WTC11 (cell line): ENCODE results near the gene NAALADL1. TPM values are rescaled to one million over a fixed set of nuclear protein-coding genes. Genes with fewer than 3 reads are reported as not detected.

Source experiments
- ATAC-seq: fragments of 200-7000 bp; cut with Tn5 transposase; 2 replicates; pipeline ENCODE4 v1.10.0; 2021; ENCODE audit warnings: mild to moderate bottlenecking, moderate library complexity
- CTCF ChIA-PET: fragments of 300-600 bp; sonication (Branson Sonifier 250); formaldehyde crosslinking; loops from one replicate; lab custom pipeline; 2021; ENCODE audit warnings: antibody characterized with exemption; lab: Charles Lee
- POLR2A ChIA-PET: fragments of 350-600 bp; sonication (Branson Sonifier 250); formaldehyde crosslinking; loops from one replicate; lab custom pipeline; 2021; ENCODE audit warnings: antibody characterized with exemption; lab: Charles Lee
- DNase-seq: peaks from one replicate; pipeline ENCODE4 v3.0.0; 2021; ENCODE audit warnings: low spot score
- H3K27ac Mint-ChIP-seq: 2 replicates; pipeline ENCODE4 v1.8.0; 2021; ENCODE audit warnings: mixed read lengths
- H3K27me3 Mint-ChIP-seq: 2 replicates; pipeline ENCODE4 v1.8.0; 2021; ENCODE audit warnings: low read depth, mild to moderate bottlenecking, moderate library complexity, mixed read lengths
- H3K36me3 Mint-ChIP-seq: 2 replicates; pipeline ENCODE4 v1.8.0; 2021; ENCODE audit warnings: mixed read lengths
- H3K4me1 Mint-ChIP-seq: 2 replicates; pipeline ENCODE4 v1.8.0; 2022; ENCODE audit warnings: mixed read lengths
- H3K4me3 Mint-ChIP-seq: 2 replicates; pipeline ENCODE4 v1.8.0; 2021; ENCODE audit warnings: mild to moderate bottlenecking, moderate library complexity, mixed read lengths
- H3K9me3 Mint-ChIP-seq: 2 replicates; pipeline ENCODE4 v1.8.0; 2021; ENCODE audit warnings: mixed read lengths
- CBFB ChIP-seq: sonication (generic); formaldehyde crosslinking; IDR thresholded peaks from 2 replicates; pipeline ENCODE4 v1.8.1; 2022; ENCODE audit warnings: mild to moderate bottlenecking, low read depth, missing genetic modification reagents
- CREM ChIP-seq: sonication (generic); formaldehyde crosslinking; IDR thresholded peaks from 2 replicates; pipeline ENCODE4 v1.8.1; 2022; ENCODE audit warnings: mild to moderate bottlenecking, missing genetic modification reagents, moderate library complexity
- FOXP1 ChIP-seq: sonication (generic); formaldehyde crosslinking; IDR thresholded peaks from 2 replicates; pipeline ENCODE4 v1.8.0; 2022; ENCODE audit warnings: missing genetic modification reagents, mild to moderate bottlenecking, moderate library complexity, borderline replicate concordance
- GTF2I ChIP-seq: fragments of 250-450 bp; sonication (Bioruptor Pico); conservative IDR thresholded peaks from 2 replicates; pipeline ENCODE4 v1.4.0; 2021; ENCODE audit warnings: mild to moderate bottlenecking
- SMAD3 ChIP-seq: sonication (generic); formaldehyde crosslinking; IDR thresholded peaks from 2 replicates; pipeline ENCODE4 v1.8.0; 2022; ENCODE audit warnings: missing genetic modification reagents, mild to moderate bottlenecking, borderline replicate concordance
- SOX15 ChIP-seq: fragments of 250-450 bp; sonication (Bioruptor Pico); IDR thresholded peaks from 2 replicates; pipeline ENCODE4 v1.9.0; 2021; ENCODE audit warnings: mild to moderate bottlenecking
- SP1 ChIP-seq: sonication (generic); formaldehyde crosslinking; conservative IDR thresholded peaks from 2 replicates; pipeline ENCODE4 v1.8.1; 2022; ENCODE audit warnings: missing genetic modification reagents
- ZNF232 ChIP-seq: sonication (generic); formaldehyde crosslinking; IDR thresholded peaks from 2 replicates; pipeline ENCODE4 v1.8.0; 2022; ENCODE audit warnings: mild to moderate bottlenecking, missing genetic modification reagents
- total RNA-seq: library from RNA; stranded (reverse); gene quantifications from 3 replicates; pipeline ENCODE4 v1.2.3, GENCODE V29; 2021
- TF ChIP-seq, protein P1 (sequence below): sonication (generic); formaldehyde crosslinking; IDR thresholded peaks from 2 replicates; pipeline ENCODE4 v1.8.0; 2022; ENCODE audit warnings: mild to moderate bottlenecking, missing genetic modification reagents
- TF ChIP-seq, protein P2 (sequence below): sonication (generic); formaldehyde crosslinking; IDR thresholded peaks from 2 replicates; pipeline ENCODE4 v1.8.1; 2023; ENCODE audit warnings: mild to moderate bottlenecking, missing genetic modification reagents, borderline replicate concordance
- TF ChIP-seq, protein P3 (sequence below): sonication (generic); formaldehyde crosslinking; IDR thresholded peaks from 2 replicates; pipeline ENCODE4 v1.8.1; 2023; ENCODE audit warnings: mild to moderate bottlenecking, moderate library complexity, missing genetic modification reagents
- TF ChIP-seq, protein P4 (sequence below): sonication (generic); formaldehyde crosslinking; IDR thresholded peaks from 2 replicates; pipeline ENCODE4 v1.8.0; 2022; ENCODE audit warnings: mild to moderate bottlenecking, missing genetic modification reagents
- TF ChIP-seq, protein P5 (sequence below): sonication (generic); formaldehyde crosslinking; IDR thresholded peaks from 2 replicates; pipeline ENCODE4 v1.8.0; 2023; ENCODE audit warnings: mild to moderate bottlenecking, missing genetic modification reagents

Gene NAALADL1
- total RNA-seq, 1 experiment from 2014 or later: 4.5 TPM

DNA sequence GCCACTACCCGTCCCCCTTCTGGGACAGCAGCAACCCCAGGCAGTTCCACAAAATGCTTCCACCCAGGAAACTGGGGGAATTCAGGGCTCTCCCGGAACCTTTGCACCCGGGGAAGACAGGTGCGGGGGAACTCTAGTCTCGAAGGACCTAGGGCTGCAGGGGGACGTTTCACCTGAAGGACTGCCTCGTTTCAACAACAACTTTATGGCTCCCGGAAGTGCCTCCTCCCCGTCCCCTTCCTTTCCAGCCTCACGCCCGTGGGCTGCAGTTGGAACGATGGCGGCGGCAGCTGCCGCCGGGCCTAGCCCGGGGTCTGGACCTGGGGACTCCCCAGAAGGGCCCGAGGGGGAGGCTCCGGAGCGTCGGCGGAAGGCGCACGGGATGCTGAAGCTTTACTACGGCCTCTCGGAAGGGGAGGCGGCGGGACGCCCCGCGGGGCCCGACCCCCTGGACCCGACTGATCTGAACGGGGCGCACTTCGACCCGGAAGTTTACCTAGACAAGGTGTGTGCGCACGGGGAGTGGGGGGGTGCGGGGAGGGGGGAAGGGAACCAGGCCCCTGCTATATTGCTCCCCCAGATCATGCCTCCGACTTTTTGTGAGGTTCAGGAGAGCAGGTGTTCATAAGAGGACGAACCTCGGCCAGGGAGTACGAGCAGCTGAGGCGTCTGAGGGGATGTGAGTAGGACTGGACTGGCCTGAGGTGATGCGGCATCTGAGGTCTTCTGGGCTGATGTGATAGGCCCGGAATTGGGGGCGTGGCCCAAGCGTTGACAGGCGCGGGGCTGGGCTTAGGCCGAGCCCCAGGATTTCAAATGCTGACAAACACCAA, 37.8 kb upstream of the NAALADL1 start, which contains the start of gene VPS51 (continued):
- 0 out of 2 replicates have a peak, but pooled peaks have one; percentile 14 for TF ChIP-seq GTF2I (CRISPR knock-in tag)
- TF ChIP-seq, all 79 proteins: peak for 22

DNA sequence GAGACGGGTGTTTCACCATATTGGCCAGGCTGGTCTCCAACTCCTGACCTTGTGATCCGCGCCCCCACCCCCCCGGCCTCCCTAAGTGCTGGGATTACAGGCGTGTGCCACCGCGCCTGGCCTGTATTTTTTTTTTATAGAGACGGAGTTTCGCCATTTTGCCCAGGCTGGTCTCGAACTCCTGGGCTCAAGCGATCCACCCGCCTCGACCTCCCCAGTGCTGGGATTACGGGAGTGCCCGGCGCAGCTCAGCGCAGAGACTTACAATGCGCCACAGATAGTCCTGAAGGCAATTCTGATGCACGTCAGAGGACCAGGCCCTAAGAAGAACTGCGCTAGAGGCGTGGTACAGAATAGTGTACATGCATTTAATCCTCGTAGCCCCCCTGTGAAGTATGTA, 37.1 kb upstream of the NAALADL1 start:
- no peaks in the 10 kb centered on the region for H3K27me3 Mint-ChIP-seq
- no peaks in the 10 kb centered on the region for H3K9me3 Mint-ChIP-seq
- peaks cover 8% of the 10 kb centered on the region for H3K36me3 Mint-ChIP-seq
- TF ChIP-seq ZNF232 (no peak), SP1 (CRISPR knock-in tag) (no peak)
- POLR2A ChIA-PET: interaction anchor here (0.7 to 1.6 kb wide), 2 partner anchors 17 to 21 kb away, joined by 3 to 5 read pairs; partner anchors contain the start of gene ZNHIT2
- H3K4me1 Mint-ChIP-seq: peaks cover 6% of the 10 kb centered on the region
- no peak for ATAC-seq
- CTCF ChIA-PET: interaction anchor here (1.6 to 9.9 kb wide), 3 partner anchors 16 to 109 kb away, joined by 3 to 104 read pairs (median 3); partner anchors contain the start of genes TM7SF2 and ZNHIT2
- H3K27ac Mint-ChIP-seq: peak overlapping the region; percentile 99
- no peak for DNase-seq
- H3K4me3 Mint-ChIP-seq: peak overlapping the region; percentile 90

DNA sequence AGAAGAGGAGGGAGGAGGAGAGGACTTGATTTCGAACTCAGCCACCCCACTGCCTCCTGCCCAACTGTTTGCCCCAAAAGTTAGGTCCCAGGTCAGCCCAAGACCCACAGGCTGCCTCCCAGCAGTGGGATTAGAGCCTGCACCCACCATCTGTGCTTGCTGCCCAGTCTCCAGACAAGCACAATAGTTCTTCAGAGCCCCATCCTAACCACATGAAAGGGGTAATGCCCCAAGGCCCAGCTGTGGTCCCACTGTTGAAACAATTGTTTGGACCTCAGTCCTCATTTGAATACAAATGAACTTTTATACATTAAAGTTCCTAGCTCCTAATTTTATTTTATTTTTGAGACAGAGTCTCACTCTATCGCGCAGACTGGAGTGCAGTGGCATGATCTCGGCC, 32.3 kb upstream of the NAALADL1 start:
- ATAC-seq (no peak), DNase-seq (no peak)
- POLR2A ChIA-PET: no interaction called here
- no peak overlapping the region for H3K27ac Mint-ChIP-seq
- TF ChIP-seq, protein P1, sequence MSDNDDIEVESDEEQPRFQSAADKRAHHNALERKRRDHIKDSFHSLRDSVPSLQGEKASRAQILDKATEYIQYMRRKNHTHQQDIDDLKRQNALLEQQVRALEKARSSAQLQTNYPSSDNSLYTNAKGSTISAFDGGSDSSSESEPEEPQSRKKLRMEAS (CRISPR knock-in tag): no peak
- TF ChIP-seq, protein P2, sequence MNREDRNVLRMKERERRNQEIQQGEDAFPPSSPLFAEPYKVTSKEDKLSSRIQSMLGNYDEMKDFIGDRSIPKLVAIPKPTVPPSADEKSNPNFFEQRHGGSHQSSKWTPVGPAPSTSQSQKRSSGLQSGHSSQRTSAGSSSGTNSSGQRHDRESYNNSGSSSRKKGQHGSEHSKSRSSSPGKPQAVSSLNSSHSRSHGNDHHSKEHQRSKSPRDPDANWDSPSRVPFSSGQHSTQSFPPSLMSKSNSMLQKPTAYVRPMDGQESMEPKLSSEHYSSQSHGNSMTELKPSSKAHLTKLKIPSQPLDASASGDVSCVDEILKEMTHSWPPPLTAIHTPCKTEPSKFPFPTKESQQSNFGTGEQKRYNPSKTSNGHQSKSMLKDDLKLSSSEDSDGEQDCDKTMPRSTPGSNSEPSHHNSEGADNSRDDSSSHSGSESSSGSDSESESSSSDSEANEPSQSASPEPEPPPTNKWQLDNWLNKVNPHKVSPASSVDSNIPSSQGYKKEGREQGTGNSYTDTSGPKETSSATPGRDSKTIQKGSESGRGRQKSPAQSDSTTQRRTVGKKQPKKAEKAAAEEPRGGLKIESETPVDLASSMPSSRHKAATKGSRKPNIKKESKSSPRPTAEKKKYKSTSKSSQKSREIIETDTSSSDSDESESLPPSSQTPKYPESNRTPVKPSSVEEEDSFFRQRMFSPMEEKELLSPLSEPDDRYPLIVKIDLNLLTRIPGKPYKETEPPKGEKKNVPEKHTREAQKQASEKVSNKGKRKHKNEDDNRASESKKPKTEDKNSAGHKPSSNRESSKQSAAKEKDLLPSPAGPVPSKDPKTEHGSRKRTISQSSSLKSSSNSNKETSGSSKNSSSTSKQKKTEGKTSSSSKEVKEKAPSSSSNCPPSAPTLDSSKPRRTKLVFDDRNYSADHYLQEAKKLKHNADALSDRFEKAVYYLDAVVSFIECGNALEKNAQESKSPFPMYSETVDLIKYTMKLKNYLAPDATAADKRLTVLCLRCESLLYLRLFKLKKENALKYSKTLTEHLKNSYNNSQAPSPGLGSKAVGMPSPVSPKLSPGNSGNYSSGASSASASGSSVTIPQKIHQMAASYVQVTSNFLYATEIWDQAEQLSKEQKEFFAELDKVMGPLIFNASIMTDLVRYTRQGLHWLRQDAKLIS (CRISPR knock-in tag): no peak
- TF ChIP-seq CBFB (CRISPR knock-in tag) (no peak), SP1 (CRISPR knock-in tag) (no peak), CREM (CRISPR knock-in tag) (no peak), SMAD3 (no peak), SOX15 (no peak), FOXP1 (CRISPR knock-in tag) (no peak)
- TF ChIP-seq, protein P3, sequence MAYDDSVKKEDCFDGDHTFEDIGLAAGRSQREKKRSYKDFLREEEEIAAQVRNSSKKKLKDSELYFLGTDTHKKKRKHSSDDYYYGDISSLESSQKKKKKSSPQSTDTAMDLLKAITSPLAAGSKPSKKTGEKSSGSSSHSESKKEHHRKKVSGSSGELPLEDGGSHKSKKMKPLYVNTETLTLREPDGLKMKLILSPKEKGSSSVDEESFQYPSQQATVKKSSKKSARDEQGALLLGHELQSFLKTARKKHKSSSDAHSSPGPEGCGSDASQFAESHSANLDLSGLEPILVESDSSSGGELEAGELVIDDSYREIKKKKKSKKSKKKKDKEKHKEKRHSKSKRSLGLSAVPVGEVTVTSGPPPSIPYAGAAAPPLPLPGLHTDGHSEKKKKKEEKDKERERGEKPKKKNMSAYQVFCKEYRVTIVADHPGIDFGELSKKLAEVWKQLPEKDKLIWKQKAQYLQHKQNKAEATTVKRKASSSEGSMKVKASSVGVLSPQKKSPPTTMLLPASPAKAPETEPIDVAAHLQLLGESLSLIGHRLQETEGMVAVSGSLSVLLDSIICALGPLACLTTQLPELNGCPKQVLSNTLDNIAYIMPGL: no peak
- TF ChIP-seq, protein P4, sequence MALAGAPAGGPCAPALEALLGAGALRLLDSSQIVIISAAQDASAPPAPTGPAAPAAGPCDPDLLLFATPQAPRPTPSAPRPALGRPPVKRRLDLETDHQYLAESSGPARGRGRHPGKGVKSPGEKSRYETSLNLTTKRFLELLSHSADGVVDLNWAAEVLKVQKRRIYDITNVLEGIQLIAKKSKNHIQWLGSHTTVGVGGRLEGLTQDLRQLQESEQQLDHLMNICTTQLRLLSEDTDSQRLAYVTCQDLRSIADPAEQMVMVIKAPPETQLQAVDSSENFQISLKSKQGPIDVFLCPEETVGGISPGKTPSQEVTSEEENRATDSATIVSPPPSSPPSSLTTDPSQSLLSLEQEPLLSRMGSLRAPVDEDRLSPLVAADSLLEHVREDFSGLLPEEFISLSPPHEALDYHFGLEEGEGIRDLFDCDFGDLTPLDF: no peak
- TF ChIP-seq, protein P5, sequence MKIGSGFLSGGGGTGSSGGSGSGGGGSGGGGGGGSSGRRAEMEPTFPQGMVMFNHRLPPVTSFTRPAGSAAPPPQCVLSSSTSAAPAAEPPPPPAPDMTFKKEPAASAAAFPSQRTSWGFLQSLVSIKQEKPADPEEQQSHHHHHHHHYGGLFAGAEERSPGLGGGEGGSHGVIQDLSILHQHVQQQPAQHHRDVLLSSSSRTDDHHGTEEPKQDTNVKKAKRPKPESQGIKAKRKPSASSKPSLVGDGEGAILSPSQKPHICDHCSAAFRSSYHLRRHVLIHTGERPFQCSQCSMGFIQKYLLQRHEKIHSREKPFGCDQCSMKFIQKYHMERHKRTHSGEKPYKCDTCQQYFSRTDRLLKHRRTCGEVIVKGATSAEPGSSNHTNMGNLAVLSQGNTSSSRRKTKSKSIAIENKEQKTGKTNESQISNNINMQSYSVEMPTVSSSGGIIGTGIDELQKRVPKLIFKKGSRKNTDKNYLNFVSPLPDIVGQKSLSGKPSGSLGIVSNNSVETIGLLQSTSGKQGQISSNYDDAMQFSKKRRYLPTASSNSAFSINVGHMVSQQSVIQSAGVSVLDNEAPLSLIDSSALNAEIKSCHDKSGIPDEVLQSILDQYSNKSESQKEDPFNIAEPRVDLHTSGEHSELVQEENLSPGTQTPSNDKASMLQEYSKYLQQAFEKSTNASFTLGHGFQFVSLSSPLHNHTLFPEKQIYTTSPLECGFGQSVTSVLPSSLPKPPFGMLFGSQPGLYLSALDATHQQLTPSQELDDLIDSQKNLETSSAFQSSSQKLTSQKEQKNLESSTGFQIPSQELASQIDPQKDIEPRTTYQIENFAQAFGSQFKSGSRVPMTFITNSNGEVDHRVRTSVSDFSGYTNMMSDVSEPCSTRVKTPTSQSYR: no peak
- peaks cover 2% of the 10 kb centered on the region for H3K36me3 Mint-ChIP-seq
- no peak overlapping the region for H3K4me3 Mint-ChIP-seq
- H3K4me1 Mint-ChIP-seq: peaks cover under 1% of the 10 kb centered on the region
- CTCF ChIA-PET: interaction anchor here (0.6 to 2.7 kb wide), 4 partner anchors 20 to 242 kb away, joined by 6 to 11 read pairs (median 7); partner anchors contain the start of gene ARL2
- no peaks in the 10 kb centered on the region for H3K9me3 Mint-ChIP-seq
- H3K27me3 Mint-ChIP-seq: no peaks in the 10 kb centered on the region
